Ovary (tissue), 3 donors: ENCODE data around the gene TRAF3.

Experiments used
- EP300 ChIP-seq: sonication (generic); formaldehyde crosslinking; IDR thresholded peaks from one replicate; pipeline ENCODE4 v1.6.1; 2017; ENCODE audit warnings: antibody characterized with exemption
- POLR2A ChIP-seq: fragments of 450-650 bp; IDR thresholded peaks from one replicate; pipeline ENCODE4 v1.6.1; 2017; ENCODE audit warnings: antibody characterized with exemption, mild to moderate bottlenecking, moderate library complexity
- TF ChIP-seq, protein P1 (sequence below), 3 donors: fragments of 450-650 bp in 2 of 3; fragments of 200-600 bp in 1 of 3; IDR thresholded peaks; one replicate each; pipeline versions ENCODE4 v1.5.1 to v1.8.0; 2016 to 2022; ENCODE audit warnings: antibody characterized with exemption in 3 of 3, mild to moderate bottlenecking in 1 of 3
- donor health status: DM: no; HTN: no; CAD: no.

GRCh38 chr14:102749393-102750305 is 27.6 kb upstream of the TRAF3 start:
- no peak for TF ChIP-seq POLR2A
- TF ChIP-seq, protein P1, sequence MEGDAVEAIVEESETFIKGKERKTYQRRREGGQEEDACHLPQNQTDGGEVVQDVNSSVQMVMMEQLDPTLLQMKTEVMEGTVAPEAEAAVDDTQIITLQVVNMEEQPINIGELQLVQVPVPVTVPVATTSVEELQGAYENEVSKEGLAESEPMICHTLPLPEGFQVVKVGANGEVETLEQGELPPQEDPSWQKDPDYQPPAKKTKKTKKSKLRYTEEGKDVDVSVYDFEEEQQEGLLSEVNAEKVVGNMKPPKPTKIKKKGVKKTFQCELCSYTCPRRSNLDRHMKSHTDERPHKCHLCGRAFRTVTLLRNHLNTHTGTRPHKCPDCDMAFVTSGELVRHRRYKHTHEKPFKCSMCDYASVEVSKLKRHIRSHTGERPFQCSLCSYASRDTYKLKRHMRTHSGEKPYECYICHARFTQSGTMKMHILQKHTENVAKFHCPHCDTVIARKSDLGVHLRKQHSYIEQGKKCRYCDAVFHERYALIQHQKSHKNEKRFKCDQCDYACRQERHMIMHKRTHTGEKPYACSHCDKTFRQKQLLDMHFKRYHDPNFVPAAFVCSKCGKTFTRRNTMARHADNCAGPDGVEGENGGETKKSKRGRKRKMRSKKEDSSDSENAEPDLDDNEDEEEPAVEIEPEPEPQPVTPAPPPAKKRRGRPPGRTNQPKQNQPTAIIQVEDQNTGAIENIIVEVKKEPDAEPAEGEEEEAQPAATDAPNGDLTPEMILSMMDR (IDR thresholded peaks at IDR 0.05), result no peak
- no peak for TF ChIP-seq EP300
